AG09319 (cell line): Measurements from ENCODE around the gene ARMH4.

Experiments used
- DNase-seq: peaks from one replicate; pipeline ENCODE4 v3.0.0-alpha.2; 2010; ENCODE audit warnings: low read depth; ENCODE audit errors: extremely low read depth
- TF ChIP-seq, protein P1 (sequence below): IDR thresholded peaks from 2 replicates; pipeline ENCODE4 v1.5.1; 2011; ENCODE audit warnings: low read depth, mild to moderate bottlenecking, inconsistent platforms, low read length, moderate library complexity

Gene ARMH4, protein sequence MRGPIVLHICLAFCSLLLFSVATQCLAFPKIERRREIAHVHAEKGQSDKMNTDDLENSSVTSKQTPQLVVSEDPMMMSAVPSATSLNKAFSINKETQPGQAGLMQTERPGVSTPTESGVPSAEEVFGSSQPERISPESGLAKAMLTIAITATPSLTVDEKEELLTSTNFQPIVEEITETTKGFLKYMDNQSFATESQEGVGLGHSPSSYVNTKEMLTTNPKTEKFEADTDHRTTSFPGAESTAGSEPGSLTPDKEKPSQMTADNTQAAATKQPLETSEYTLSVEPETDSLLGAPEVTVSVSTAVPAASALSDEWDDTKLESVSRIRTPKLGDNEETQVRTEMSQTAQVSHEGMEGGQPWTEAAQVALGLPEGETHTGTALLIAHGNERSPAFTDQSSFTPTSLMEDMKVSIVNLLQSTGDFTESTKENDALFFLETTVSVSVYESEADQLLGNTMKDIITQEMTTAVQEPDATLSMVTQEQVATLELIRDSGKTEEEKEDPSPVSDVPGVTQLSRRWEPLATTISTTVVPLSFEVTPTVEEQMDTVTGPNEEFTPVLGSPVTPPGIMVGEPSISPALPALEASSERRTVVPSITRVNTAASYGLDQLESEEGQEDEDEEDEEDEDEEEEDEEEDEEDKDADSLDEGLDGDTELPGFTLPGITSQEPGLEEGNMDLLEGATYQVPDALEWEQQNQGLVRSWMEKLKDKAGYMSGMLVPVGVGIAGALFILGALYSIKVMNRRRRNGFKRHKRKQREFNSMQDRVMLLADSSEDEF

DNA sequence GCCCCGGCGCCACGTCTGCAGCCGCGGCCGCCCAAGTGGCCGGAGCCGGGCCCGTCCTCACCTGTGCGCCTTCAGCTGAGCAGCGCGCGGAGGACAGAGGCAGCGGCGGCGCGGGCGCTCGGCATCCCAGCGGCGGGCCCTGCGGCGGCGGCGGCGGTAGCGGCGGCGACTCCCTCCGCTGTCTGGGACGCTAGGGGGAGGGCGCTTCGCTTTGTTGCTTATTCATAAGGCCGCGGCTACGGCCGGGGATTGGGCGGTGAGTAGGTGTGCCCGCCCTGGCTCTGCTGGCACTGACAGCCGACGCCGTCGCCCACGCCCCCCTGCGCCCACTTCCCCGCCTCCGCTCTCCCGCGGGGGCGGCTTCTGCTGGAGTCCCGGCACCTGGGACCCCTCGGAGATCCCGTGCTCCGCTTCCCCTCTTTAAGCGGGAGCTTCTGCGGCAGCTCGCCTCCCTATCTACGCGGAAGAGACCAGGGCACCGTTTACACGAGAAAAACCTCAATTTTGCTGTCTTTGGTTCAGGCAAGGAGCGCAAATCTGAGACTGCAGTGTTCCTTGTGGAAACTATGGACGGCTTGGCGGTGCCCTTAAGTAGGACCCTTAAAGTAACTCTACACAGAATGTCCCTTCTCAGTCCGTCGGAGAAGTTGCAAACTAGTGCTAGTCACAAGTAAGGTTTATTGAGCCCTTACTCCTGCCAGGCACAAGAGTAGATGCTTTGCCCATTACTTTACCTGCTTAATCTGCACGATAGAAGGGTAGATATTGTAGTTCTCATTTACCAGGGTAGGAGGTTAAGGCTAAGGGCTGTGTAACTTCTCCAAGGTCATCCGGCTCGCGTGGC is at the start of gene ARMH4:
Gene ARMH4, minus strand, starts transcription at position 200 of the 844 bp plus-strand sequence. CDS start 12,855 bp downstream, outside the sequence.
- DNase-seq = peak; percentile 32
- TF ChIP-seq, protein P1, sequence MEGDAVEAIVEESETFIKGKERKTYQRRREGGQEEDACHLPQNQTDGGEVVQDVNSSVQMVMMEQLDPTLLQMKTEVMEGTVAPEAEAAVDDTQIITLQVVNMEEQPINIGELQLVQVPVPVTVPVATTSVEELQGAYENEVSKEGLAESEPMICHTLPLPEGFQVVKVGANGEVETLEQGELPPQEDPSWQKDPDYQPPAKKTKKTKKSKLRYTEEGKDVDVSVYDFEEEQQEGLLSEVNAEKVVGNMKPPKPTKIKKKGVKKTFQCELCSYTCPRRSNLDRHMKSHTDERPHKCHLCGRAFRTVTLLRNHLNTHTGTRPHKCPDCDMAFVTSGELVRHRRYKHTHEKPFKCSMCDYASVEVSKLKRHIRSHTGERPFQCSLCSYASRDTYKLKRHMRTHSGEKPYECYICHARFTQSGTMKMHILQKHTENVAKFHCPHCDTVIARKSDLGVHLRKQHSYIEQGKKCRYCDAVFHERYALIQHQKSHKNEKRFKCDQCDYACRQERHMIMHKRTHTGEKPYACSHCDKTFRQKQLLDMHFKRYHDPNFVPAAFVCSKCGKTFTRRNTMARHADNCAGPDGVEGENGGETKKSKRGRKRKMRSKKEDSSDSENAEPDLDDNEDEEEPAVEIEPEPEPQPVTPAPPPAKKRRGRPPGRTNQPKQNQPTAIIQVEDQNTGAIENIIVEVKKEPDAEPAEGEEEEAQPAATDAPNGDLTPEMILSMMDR = no peak

DNA sequence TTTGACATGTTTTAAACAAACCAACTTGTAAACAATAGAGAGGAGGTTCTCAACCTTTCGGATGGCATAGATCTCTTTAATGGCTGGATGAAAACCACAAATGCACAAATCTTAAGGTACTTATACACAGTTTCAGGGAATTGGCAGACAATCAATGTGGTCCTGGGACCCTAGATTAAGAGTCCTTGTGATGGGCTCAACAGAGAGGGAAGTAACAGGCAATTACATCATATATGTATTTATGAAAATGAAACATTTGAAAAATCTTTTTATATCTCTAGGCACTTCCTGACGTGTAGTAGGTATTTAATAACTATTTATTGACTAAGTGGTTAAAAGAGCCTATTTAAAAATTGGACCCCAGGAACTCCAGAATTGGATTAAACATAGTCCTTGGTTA is 48.8 kb upstream of the ARMH4 start:
- DNase-seq = no peak

DNA sequence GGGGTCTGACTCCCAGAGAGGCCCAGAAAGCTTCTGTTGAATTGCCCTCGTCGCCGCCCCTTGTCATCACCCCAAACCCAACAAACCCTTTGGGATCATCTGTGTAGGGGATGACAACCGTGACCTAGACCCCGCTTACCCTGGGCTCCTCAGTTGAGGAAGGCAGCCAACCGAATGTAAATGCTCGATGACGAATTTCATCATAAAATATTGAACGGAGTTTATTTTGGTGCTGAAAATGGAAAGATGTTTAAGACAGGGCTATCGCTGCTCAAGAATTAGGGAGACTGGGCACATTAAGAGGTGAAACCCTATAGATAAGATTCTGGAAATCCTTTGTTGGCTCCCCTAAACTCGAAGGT is 48.4 kb upstream of the ARMH4 start:
- TF ChIP-seq, protein P1 = no peak
- no peak for DNase-seq

More for the DNA sequence above, 48.8 kb upstream of the ARMH4 start:
- TF ChIP-seq, protein P1 = no peak

DNA sequence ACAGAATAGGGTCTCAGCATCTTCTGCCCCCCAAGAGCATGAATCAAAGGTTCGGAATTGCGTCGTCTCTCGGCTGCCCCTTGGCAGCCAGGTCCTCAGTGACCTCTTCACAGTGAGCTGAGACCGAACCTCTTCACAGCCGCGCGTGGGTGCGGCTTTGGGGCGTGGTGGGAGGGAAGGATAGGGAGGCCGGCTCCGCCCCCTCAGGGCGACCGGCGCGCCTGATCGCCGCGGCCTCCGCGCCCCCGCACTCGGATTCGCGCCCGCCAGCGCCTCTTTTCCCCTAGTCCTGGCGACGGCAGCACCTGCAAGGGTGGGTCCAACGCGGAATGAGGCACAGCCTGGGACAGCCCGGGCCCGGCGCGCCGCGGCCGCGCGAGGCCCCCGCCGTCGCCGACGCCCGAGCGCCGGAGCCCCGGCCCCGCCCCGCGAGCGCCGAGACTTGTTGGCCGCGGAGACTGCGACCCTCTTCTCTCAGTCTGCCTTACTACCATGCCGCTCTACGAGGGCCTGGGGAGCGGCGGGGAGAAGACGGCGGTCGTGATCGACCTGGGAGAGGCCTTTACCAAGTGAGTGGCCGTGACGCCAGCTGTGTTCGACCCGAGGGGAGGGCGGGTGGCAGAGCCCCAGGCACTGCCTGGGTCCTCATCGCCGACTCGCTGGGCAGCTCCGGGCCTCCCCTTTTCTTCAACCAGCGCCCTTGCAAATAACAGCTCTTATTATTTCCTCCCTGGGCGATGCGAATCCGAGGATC is 47.9 kb upstream of the ARMH4 start, which contains the start of gene ACTR10:
Gene ACTR10, plus strand, starts transcription at position 424 of the 754 bp plus-strand sequence. Its CDS starts 69 bp downstream, at position 493.
- DNase-seq = peak; percentile 28
- TF ChIP-seq, protein P1 = no peak

DNA sequence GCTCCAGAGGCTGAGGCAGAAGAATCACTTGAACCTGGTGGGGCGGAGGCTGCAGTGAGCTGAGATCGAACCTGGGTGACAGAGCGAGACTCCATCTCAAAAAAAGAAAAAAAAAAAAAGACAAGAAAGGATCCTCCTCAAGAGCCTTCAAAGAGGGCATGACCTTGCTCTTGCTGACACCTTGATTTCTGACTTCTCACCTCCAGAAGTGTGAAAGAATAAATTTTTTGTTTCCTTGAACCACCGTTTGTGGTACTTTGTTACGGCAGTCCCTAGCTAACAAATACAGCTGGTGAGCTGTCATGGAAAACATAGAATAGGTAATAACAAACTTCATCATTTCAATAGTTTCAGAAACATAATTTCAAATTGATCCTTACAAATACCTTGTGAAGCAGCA is 46.1 kb upstream of the ARMH4 start:
- TF ChIP-seq, protein P1 = no peak
- no peak for DNase-seq

DNA sequence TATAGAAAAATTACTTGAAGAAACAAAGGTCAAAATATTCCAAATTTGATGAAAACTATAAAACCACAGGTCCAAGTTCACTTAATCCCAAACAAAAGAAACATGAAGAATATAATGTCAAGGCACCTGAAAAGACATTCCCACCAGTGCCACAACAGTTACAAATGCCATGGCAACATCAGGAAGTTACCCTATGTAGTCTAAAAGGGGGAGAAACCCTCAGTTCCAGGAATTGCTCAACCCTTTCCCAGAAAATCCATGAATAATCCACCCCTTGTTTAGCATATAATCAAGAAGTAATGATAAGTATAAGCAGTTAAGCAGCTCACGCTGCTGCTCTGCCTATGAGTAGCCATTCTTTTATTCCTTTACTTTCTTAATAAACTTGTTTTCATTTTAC is 44.2 kb upstream of the ARMH4 start:
- no peak for DNase-seq
- TF ChIP-seq, protein P1 = no peak
